Activated CD4-positive, alpha-beta T cell treated with anti-CD3 and anti-CD28 coated beads, Interleukin-2, amount 50 U/mL, for 1 hour (primary cell): ENCODE measurements around the gene NNAT.
"Not testable (repeated sequence)": the region's sequence is repeated elsewhere in the genome, so short reads cannot be mapped to it uniquely, and the experiment has no call there.

Experiments
- DNase-seq: peaks from one replicate; pipeline ENCODE4 v3.0.0-alpha.2; 2020

The NNAT gene, protein sequence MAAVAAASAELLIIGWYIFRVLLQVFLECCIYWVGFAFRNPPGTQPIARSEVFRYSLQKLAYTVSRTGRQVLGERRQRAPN

DNA sequence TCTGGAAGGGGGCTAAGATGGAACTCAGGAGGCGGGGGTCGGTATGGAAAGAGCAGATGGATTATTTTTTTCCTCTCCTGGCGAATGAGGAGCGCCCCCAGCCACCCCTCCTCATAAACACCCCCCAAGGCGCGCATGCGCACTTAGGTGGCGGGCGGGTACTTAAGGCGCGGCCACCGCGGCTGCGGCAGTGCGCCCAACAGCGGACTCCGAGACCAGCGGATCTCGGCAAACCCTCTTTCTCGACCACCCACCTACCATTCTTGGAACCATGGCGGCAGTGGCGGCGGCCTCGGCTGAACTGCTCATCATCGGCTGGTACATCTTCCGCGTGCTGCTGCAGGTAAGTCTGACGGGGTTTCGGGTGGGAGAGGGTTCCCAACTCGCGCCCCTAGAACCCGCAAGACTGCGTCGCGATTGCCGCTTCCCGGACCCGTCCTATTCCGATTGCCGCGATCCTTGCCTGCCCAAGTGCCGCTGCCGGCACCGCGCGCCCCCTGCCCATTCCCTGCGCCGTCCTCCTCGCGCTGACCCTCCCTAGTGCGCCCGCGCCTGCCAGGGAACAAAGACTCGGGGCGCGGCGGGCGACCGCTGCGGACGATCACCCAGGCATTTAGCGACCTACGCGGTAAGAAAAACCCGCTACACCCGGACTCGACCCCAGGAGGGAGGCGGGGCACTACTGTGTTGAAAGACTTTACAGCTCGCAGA is at the start of gene NNAT:
Gene NNAT, plus strand, starts transcription at position 190 of the 711 bp plus-strand sequence. Its CDS starts 82 bp downstream, at position 272.
- no peak for DNase-seq

DNA sequence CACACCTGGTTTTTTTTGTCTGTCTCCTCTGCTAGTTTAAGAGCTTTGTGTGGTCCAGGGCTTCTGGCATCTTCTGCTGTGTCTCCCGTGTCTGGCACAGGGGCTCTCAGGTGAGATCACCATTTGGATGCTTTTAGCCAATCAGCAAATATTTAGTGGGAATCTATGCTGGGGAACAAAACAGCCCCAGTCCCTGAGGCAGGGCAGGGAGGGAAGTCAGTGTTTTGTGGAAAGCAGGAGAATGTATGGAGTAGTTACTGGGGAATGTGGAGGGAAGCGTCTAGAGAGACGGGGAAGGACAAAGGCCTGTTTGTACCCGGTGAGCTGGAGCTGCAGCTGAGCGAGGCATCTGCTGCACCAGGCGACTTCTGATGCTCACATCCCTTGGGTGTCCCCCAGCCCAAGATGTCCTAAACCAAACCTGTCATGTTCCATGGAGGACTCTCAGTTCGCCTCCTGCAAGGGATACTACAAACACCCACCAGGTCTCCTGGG is 49.3 kb upstream of the NNAT start:
- DNase-seq, result no peak

DNA sequence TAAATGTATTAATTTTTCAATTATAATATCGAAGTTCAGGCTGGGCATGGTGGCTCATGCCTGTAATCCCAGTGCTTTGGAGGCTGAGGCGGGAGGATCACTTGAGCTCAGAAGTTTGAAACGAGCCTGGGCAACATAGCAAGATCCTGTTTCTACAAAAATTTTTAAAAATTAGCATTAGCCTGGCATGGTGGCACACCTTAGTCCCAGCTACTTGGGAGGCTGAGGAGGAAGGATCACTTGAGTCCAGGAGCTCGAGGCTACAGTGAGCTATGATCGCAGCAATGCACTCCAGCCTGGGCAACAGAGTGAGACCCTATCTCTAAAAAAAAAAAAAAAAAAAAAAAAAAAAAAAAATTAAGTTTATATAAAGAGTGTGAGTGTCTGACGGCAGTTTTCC is 48.6 kb upstream of the NNAT start:
- not testable (repeated sequence) for DNase-seq

DNA sequence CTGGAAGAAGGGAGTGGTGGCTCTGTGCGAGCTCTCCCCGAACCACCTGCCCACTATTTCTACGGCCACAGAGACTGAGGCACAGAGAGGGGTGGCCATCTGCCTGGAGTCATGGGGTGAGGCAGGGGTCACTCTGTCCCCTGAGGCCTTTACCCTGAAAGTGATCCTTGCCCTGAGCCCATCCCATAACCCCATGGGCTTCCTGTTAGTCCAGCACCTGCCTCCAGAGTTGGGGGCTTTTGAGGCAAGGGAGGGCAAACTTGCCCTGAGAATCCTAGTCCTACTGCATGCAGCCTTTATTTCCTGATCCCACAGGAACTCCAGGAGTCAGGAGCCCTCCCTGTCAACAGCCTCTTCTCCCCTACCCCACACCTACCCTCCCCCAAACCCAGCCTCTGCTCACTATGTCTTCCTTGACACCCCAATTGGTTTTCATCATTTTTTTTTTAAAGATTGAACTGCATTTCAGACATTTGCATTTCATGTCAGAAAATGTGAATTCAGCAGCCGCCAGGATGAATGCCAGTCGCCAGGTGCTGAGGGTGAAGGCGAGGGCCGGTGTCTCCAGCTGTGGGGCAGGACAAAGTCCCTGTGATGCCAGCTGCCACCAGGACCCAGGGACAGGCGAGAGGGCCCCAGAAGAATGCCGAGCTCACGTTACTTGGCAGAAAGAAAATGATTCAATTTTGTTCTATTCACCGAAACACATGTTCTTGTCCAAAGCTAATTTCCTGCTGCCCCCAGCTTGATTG is 47.6 kb upstream of the NNAT start:
- no peak for DNase-seq

- no peak for DNase-seq
These were observed 46.7 kb upstream of the NNAT start for GRCh38 chr20:37474386-37474785.

- no peak for DNase-seq
These were observed 45.8 kb upstream of the NNAT start for GRCh38 chr20:37475252-37475651.

DNA sequence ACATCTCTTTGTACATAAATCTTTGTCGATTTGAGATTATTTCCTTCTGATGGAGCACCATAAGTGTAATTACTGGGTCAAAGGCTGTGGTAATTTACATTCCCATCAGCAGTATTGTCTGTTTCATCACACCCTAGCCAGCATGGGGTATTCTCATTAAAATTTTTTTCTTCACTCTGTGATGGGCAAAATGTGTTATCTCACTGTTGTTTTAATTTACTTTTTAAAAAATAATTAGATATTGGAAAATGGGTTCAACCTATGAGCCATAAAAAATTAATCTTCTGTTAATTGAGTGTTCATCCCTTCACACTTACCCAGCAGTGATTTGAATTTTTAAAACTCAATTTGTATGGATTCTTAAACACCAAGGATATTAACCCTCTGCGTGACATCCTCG is 44.0 kb upstream of the NNAT start:
- no peak for DNase-seq

- DNase-seq, result no peak
These were observed 41.8 kb upstream of the NNAT start for GRCh38 chr20:37479266-37479665.

- DNase-seq, result no peak
These were observed 40.9 kb upstream of the NNAT start for GRCh38 chr20:37479925-37480691.

DNA sequence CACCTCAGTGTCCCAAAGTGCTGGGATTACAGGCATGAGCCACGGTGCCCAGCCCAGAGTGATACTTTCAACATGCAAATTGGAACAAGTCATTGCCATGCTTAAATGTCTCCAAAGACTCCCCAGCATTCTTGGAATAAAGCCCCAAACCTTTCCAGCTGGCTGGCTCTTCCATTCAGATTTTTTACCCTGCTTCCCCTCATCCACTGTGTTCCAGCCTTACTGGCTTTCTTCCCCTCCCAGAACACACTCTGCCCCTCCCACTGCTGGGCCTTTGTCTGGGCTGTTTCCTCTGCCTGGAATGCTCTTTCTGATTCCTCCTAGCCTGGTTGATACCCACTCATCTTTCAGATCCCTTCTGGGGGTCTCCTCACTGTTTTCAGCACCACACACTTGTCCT is 40.1 kb upstream of the NNAT start:
- no peak for DNase-seq

DNA sequence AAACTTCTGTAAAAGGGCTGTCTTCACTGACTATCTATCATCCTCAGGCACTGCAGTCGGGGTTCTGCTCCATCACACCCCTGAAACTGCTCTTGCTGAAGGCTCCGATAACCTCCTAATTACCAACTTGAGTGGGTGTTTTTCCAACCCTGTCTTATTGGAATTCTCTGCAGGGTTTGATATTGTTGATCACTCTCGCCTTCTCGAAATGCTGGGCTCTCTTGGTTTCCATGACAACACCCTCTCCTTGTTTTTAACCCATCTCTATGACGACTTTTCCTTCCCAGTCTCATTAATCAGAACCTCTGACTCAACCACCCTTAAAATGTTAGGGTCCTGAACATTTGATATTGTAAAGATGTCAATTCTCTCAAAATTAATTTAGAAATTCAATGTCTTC is 39.4 kb upstream of the NNAT start:
- DNase-seq, result no peak

DNA sequence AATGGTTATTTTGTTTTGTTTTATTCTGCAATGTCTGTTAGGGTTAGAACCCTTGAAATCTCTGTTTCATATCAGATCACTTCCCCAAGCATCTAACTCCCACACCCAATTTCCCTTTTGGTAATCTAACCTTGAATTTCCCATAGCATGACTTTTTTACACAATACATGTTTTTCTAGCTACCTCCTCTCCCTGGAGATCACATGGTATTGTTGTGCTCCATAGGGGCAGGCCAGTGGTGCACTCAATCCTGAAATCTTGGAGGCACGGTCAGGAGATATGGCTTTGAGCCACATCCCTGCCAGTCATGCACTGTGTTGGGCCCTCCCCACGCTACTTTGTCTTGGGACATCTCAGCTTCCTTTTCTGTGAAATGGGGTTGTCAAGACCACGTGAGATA is 36.7 kb upstream of the NNAT start:
- no peak for DNase-seq

DNA sequence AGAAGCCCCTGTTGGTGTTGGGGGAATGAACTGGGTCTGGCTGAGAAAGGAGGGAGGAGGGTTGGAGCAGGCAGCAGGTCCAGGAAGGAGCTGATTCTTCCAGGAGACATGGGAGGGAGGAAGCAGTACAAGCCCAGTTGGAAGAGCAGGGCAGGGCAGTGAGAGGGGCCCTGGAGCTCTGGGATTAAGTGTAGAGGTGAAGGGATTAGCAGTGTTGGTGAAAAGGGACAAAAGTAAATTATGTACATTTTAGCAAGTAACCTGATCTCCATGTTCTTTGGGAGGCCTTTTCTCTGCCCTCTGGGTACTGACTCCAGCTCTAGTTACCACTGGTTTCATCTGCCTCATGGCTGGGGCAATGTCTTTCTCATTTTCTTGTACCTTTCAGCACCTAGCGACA is 34.8 kb upstream of the NNAT start:
- DNase-seq, result not testable (repeated sequence)

DNA sequence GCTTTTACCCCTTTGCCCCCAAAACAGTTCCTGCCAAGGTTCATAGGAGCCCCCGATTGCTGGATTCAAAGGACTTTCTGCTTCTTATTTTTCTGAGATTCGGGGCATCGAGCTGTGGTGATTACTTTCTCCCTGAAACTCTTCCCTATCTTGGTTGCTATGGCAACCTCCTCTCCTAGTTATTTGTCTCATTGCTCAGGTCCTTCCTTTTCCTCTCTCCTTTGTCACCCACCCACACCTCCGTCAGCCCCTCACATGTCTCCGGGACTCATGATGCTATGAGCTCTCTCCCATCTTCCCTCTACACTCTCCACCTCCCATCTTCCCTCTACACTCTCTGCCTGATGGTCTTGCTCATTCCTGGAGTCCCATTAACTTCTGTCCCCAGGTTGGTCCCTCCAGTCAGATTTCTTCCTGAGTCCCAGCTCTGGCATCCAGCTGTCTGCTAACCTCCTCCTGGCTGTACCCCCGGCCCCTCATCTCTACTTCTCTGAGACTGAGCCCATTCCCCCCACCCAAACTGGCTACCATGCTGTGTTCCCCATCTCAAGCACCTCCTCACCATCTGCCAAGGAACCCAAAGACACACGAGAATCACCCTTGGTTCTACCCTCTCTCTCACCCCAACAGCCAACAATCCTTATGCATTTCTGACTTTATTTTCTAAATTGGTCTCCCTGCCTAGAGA is 30.2 kb upstream of the NNAT start:
- DNase-seq, result no peak

DNA sequence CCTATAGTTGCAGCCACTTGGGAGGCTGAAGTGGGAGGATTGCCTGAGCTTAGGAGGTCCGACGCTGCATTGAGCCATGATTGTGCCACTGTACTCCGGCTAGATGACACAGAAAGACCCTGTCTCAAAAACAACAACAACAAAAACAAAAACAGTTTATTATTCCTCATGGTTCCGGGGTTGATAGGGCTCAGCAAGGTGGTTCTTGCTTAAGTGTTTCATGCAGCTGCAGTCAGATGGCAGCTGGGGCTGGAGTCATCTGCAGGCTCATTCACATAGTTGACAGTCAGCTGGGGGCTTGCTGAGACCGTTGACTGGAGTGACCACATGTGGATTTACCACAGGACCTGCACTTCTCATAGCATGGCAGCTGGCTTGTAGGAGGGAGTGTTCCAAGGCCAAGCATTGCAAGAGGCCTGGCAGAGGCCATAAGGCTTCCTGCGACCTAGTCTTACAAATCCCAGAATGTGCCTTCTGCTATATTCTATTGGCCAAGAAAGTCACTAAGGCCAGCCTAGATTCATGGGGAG is 28.9 kb upstream of the NNAT start:
- no peak for DNase-seq

GRCh38 chr20:37492945-37493344 is 28.1 kb upstream of the NNAT start:
- no peak for DNase-seq

- DNase-seq, result no peak
These were observed 26.7 kb upstream of the NNAT start for GRCh38 chr20:37494301-37494700.

DNA sequence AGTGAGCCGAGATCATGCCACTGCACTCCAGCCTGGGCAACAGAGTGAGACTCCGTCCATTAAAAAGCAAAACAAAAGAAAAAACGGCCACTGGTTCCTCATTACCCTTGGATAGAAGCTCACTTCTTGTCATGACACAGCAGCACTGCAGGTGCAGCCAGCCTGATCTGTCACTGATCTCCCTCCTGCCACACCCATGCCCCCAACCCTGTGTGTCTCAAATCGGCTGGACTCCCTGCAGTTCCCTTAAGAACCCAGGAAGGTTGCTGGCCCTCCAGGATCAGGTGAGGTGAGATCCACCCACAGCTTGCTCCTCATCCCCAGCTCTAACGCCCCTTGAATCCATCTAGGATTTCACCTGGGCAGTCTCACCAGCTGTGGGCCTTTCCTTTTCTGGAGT is 26.3 kb upstream of the NNAT start:
- no peak for DNase-seq

GRCh38 chr20:37498066-37498665 is 22.9 kb upstream of the NNAT start:
- DNase-seq, result no peak

DNA sequence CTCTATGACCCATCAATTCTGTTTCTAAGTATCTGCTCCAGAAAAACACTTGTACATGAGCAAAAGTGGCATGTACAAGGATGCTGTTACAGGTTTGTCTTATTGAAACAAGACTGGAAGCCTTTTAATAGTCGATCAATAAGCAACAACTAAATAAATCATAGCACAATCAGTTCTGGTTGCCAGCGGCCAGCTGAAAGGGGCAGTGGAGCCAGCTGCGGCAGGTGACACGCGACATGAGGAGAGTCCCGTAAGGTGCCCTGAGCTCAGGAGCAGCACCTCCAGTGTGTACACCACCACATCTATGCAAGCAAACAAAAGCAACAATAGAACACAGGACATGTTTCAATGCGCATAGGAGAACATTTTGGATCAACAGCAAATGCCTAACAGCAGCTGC is 20.7 kb upstream of the NNAT start:
- DNase-seq, result no peak

- DNase-seq, result no peak
These were observed 19.1 kb upstream of the NNAT start for GRCh38 chr20:37501940-37502339.

GRCh38 chr20:37502654-37503053 is 18.4 kb upstream of the NNAT start:
- DNase-seq, result no peak
